Erythroblast (primary cell): ENCODE data around the gene MTMR3.

ENCODE experiments used
- GATA1 ChIP-seq: IDR thresholded peaks from 2 replicates; pipeline ENCODE4 v1.6.1; 2011; ENCODE audit warnings: low read depth, mild to moderate bottlenecking, control low read depth, low read length, moderate library complexity
- POLR2A ChIP-seq: IDR thresholded peaks from 2 replicates; pipeline ENCODE4 v1.6.1; 2011; ENCODE audit warnings: mild to moderate bottlenecking, low read length

GRCh38 chr22:29855611-29856181, 27.3 kb upstream of the MTMR3 start:
- TF ChIP-seq POLR2A, result no peak
- TF ChIP-seq GATA1, result no peak
